Cardiac muscle cell (in vitro differentiated cells and primary cell): Measurements from ENCODE around the gene PRR15L. TPM values are rescaled to one million over a fixed set of nuclear protein-coding genes. Genes with fewer than 3 reads are reported as not detected.
"Not testable (repeated sequence)": the region's sequence is repeated elsewhere in the genome, so short reads cannot be mapped to it uniquely, and the experiment has no call there.

Experiments
- DNase-seq, 2 donors: peaks; one replicate each; pipeline versions ENCODE4 v3.0.0 to v3.0.0-alpha.2; 2010 to 2017; ENCODE audit warnings: low read depth in 1 of 2, low spot score in 1 of 2
- H3K27ac ChIP-seq: fragments of 200-600 bp; sonication (generic); 2 replicates; pipeline ENCODE4 v1.5.1; 2016
- H3K27me3 ChIP-seq: fragments of 200-600 bp; sonication (generic); 2 replicates; pipeline ENCODE4 v1.6.0; 2016; ENCODE audit warnings: control low read depth
- H3K36me3 ChIP-seq: fragments of 200-600 bp; sonication (generic); 2 replicates; pipeline ENCODE4 v1.5.1; 2016; ENCODE audit warnings: control low read depth
- H3K4me1 ChIP-seq: fragments of 200-600 bp; sonication (generic); 2 replicates; pipeline ENCODE4 v1.8.1; 2017; ENCODE audit warnings: low read depth, mild to moderate bottlenecking, mixed run types
- H3K4me3 ChIP-seq: fragments of 200-600 bp; sonication (generic); 2 replicates; pipeline ENCODE4 v1.5.1; 2016; ENCODE audit warnings: mild to moderate bottlenecking
- H3K9me3 ChIP-seq: fragments of 200-600 bp; sonication (generic); 2 replicates; pipeline ENCODE4 v1.5.1; 2017; ENCODE audit warnings: low read depth, mild to moderate bottlenecking, control low read depth
- polyA plus RNA-seq: library from polyadenylated mRNA; unstranded; fragments of >200 nt; fragmentation: Nextera tagmentation; extraction: Ambion mirVana; gene quantifications from 2 replicates; pipeline ENCODE4 v1.2.1, GENCODE V29; 2016
- total RNA-seq: library from RNA; depleted of rRNA; stranded (reverse); fragments of >200 nt; gene quantifications from 2 replicates; pipeline ENCODE4 v1.2.3, GENCODE V29; 2016
- TF ChIP-seq, protein P1 (sequence below): IDR thresholded peaks from 2 replicates; pipeline ENCODE4 v1.5.1; 2012; ENCODE audit warnings: low read depth, mild to moderate bottlenecking, low read length

The PRR15L gene
- total and polyA plus RNA-seq, 2 experiments from 2014 or later, result not detected

DNA sequence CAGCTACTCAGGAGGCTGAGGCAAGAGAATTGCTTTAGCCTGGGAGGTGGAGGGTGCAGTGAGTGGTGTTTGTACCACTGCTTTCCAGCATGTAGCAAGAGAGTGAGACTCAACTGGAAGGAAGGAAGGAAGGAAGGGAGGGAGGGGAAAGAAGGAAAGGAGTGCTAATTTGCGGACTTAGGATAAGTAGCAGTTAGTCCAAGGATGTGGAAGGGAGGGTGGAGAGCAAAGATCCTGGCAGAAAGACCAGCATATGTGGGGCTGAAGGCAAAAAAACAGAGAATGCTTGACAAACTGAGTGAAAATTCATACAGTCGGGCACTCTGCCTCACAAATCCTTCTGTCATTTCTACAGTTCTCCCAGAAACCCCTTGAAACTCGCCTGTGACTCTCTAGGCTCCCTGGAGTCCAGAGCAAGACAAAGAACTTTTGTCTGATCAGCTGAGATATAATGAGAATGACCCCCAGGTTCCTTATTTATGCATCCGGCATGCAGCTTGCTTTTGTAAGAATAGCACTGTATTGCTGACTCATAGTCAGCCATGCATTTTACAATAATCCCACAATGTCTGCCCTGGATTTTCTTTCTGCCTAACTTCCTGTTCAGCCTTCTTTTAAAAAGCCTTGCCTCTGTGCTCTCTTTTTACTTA, 44.7 kb upstream of the PRR15L start:
- no peaks in the 10 kb centered on the region for H3K9me3 ChIP-seq
- no peak overlapping the region for H3K4me3 ChIP-seq
- TF ChIP-seq, protein P1, sequence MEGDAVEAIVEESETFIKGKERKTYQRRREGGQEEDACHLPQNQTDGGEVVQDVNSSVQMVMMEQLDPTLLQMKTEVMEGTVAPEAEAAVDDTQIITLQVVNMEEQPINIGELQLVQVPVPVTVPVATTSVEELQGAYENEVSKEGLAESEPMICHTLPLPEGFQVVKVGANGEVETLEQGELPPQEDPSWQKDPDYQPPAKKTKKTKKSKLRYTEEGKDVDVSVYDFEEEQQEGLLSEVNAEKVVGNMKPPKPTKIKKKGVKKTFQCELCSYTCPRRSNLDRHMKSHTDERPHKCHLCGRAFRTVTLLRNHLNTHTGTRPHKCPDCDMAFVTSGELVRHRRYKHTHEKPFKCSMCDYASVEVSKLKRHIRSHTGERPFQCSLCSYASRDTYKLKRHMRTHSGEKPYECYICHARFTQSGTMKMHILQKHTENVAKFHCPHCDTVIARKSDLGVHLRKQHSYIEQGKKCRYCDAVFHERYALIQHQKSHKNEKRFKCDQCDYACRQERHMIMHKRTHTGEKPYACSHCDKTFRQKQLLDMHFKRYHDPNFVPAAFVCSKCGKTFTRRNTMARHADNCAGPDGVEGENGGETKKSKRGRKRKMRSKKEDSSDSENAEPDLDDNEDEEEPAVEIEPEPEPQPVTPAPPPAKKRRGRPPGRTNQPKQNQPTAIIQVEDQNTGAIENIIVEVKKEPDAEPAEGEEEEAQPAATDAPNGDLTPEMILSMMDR, result no peak
- H3K27me3 ChIP-seq, result no peaks in the 10 kb centered on the region
- peak in 1 of 2 donors; percentile 84 for DNase-seq
- H3K27ac ChIP-seq, result peak overlapping the region; percentile 1
- H3K4me1 ChIP-seq, result peaks cover 32% of the 10 kb centered on the region
- no peaks in the 10 kb centered on the region for H3K36me3 ChIP-seq

DNA sequence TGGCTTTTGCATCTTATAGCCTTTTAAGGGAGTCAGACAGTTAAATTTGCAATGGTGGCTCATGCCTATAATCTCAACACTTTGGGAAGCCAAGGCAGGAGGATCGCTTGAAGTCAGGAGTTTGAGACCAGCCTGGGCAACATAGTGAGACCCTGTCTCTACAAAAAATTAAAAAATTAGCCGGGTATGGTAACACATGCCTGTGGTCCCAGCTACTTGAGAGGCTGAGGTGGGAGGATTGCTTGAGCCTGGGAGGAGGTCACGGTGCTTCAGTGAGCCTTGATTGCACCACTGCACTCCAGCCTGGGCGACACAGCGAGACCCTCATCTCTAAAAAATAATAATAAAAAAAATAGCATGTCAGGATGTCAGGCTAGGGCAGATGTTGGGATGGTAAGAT, 44.0 kb upstream of the PRR15L start:
- H3K4me1 ChIP-seq, result peaks cover 32% of the 10 kb centered on the region
- DNase-seq, H3K4me3 ChIP-seq, H3K27me3 ChIP-seq, H3K9me3 ChIP-seq, H3K36me3 ChIP-seq, H3K27ac ChIP-seq: not testable (repeated sequence)

GRCh38 chr17:48001197-48001596, 43.5 kb upstream of the PRR15L start:
- H3K27me3 ChIP-seq, result no peaks in the 10 kb centered on the region
- peaks cover 36% of the 10 kb centered on the region for H3K4me1 ChIP-seq
- TF ChIP-seq, protein P1, result no peak
- H3K36me3 ChIP-seq, result no peaks in the 10 kb centered on the region
- H3K27ac ChIP-seq, result no peak overlapping the region
- no peaks in the 10 kb centered on the region for H3K9me3 ChIP-seq
- no peak overlapping the region for H3K4me3 ChIP-seq
- peak in 1 of 2 donors; percentile 58 for DNase-seq

DNA sequence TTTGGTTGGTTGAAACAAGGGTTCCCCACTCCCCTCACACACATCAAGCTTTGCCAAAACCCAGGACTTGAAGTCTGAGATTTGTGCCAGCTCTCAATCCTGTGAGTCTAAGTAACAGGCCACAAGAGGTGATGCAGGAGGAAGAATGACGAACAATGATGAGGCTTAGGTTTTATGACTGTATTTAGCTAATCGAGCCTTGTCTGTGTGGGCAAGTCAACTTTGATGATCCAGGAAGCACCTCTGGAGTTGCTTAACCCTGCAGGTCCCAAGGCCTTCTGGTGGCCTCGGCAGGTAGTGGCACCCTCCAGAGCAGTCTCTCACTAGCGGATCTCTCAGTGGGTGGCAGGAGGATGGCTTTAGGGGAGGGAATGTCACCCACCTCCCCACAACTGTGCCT, 41.9 kb upstream of the PRR15L start:
- peak overlapping the region; percentile 30 for H3K27ac ChIP-seq
- no peak for DNase-seq

GRCh38 chr17:47998044-47998443, 40.4 kb upstream of the PRR15L start:
- no peaks in the 10 kb centered on the region for H3K36me3 ChIP-seq
- no peak overlapping the region for H3K4me3 ChIP-seq
- no peaks in the 10 kb centered on the region for H3K27me3 ChIP-seq
- no peak overlapping the region for H3K27ac ChIP-seq
- peaks cover 22% of the 10 kb centered on the region for H3K4me1 ChIP-seq
- no peak for DNase-seq
- TF ChIP-seq, protein P1, result no peak
- no peaks in the 10 kb centered on the region for H3K9me3 ChIP-seq

More for the DNA sequence above, 41.9 kb upstream of the PRR15L start:
- H3K4me3 ChIP-seq, result no peak overlapping the region
- TF ChIP-seq, protein P1, result no peak
- H3K36me3 ChIP-seq, result no peaks in the 10 kb centered on the region
- peaks cover 34% of the 10 kb centered on the region for H3K4me1 ChIP-seq
- no peaks in the 10 kb centered on the region for H3K9me3 ChIP-seq
- no peaks in the 10 kb centered on the region for H3K27me3 ChIP-seq

GRCh38 chr17:47997586-47997985, 39.9 kb upstream of the PRR15L start:
- Histone ChIP-seq H3K4me3 (no peak overlapping the region), H3K27ac (no peak overlapping the region), H3K9me3 (no peaks in the 10 kb centered on the region), H3K27me3 (no peaks in the 10 kb centered on the region), H3K4me1 (peaks cover 22% of the 10 kb centered on the region), H3K36me3 (no peaks in the 10 kb centered on the region)
- no peak for DNase-seq
- TF ChIP-seq, protein P1, result no peak
